ENCODE measurements around the gene CDC45. TPM values are rescaled to one million over a fixed set of nuclear protein-coding genes. Genes with fewer than 3 reads are reported as not detected.
A peak's percentile ranks its signal among the peaks of the same experiment; 100 is the strongest.

Gene CDC45
- total and polyA plus RNA-seq, 2 of the 13 experiments (the other 11 are each of a cell fraction or from before 2014, with no cell fraction given) = 14.4 to 36.3 TPM

DNA sequence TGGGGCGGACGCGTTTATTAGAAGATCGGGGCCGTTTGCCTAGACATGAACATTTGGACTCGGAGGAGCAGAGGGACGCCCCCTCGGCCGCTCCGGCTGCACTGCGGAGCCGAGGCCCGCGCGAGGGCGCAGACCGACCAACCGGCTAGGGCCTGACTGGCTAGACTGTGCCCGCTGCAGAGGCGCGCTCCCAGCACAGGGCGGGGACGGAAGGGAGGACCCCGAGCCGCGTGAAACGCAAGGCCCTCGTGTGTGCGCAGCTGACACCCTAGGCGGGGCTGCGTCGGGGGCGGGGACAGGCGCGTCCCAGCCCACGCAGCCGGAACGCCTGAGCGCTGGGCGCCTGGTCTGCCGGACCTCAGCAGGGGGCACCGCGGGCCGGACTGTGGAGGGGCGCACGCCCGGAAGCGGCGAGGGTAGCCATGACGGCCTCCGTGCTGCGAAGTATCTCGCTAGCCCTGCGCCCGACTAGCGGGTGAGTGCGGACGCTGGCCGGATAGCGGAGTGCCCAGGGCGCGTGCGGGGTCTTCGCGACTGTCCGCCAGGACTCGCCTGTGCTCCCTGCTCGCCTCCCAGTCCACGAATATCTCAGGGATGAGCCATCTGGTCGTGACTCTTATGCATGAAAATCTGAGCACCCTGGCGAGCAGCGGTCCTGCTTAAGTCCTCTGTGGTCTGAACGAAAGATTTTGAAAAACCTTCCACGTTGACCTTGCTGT, 47.4 kb upstream of the CDC45 start, which contains the start of gene MRPL40 (continued):
- TF ChIP-seq SP5 (CRISPR knock-in tag; IDR thresholded peaks at IDR 0.05; ENCODE audit: borderline replicate concordance, low read depth) = peak; percentile 95
- TF ChIP-seq, protein P1, sequence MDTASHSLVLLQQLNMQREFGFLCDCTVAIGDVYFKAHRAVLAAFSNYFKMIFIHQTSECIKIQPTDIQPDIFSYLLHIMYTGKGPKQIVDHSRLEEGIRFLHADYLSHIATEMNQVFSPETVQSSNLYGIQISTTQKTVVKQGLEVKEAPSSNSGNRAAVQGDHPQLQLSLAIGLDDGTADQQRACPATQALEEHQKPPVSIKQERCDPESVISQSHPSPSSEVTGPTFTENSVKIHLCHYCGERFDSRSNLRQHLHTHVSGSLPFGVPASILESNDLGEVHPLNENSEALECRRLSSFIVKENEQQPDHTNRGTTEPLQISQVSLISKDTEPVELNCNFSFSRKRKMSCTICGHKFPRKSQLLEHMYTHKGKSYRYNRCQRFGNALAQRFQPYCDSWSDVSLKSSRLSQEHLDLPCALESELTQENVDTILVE (CRISPR knock-in tag; IDR thresholded peaks at IDR 0.05) = peak; percentile 97; the same call in 1 of the 2 replicates
- TF ChIP-seq JUND (CRISPR knock-in tag; IDR thresholded peaks at IDR 0.05) = peak; percentile 92
- peak; percentile 94 for TF ChIP-seq TMF1 (CRISPR knock-in tag; IDR thresholded peaks at IDR 0.05; ENCODE audit: low read depth)
- TF ChIP-seq, protein P2, sequence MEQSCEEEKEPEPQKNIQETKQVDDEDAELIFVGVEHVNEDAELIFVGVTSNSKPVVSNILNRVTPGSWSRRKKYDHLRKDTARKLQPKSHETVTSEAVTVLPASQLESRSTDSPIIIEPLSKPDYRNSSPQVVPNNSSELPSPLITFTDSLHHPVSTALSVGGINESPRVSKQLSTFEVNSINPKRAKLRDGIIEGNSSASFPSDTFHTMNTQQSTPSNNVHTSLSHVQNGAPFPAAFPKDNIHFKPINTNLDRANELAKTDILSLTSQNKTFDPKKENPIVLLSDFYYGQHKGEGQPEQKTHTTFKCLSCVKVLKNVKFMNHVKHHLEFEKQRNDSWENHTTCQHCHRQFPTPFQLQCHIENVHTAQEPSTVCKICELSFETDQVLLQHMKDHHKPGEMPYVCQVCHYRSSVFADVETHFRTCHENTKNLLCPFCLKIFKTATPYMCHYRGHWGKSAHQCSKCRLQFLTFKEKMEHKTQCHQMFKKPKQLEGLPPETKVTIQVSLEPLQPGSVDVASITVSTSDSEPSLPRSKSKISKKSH (CRISPR knock-in tag; IDR thresholded peaks at IDR 0.05; ENCODE audit: borderline replicate concordance) = peak; percentile 88; the same call in 1 of the 2 replicates
- 0 out of 2 replicates have a peak, but pooled peaks have one; percentile 11 for TF ChIP-seq SOX13 (IDR thresholded peaks at IDR 0.05)
- peak in 1 of 2 experiments; percentile 79; a peak in 2 of 4 replicates for TF ChIP-seq SOX13 (CRISPR knock-in tag; conservative IDR thresholded peaks at IDR 0.05 in 1 of 2, IDR thresholded peaks at IDR 0.05 in 1 of 2)
- TF ChIP-seq ATF7 (IDR thresholded peaks at IDR 0.05) = no peak
- peak; percentile 30; the same call in 1 of the 2 replicates for TF ChIP-seq ATF7 (CRISPR knock-in tag; IDR thresholded peaks at IDR 0.05)
- TF ChIP-seq AKAP8 (CRISPR knock-in tag; IDR thresholded peaks at IDR 0.05) = peak; percentile 92; the same call in 1 of the 2 replicates
- TF ChIP-seq ZFP36L2 (CRISPR knock-in tag; IDR thresholded peaks at IDR 0.05) = peak; percentile 73; the same call in 1 of the 2 replicates
- TF ChIP-seq NR3C1 (CRISPR knock-in tag; IDR thresholded peaks at IDR 0.05) = no peak
- TF ChIP-seq, protein P3, sequence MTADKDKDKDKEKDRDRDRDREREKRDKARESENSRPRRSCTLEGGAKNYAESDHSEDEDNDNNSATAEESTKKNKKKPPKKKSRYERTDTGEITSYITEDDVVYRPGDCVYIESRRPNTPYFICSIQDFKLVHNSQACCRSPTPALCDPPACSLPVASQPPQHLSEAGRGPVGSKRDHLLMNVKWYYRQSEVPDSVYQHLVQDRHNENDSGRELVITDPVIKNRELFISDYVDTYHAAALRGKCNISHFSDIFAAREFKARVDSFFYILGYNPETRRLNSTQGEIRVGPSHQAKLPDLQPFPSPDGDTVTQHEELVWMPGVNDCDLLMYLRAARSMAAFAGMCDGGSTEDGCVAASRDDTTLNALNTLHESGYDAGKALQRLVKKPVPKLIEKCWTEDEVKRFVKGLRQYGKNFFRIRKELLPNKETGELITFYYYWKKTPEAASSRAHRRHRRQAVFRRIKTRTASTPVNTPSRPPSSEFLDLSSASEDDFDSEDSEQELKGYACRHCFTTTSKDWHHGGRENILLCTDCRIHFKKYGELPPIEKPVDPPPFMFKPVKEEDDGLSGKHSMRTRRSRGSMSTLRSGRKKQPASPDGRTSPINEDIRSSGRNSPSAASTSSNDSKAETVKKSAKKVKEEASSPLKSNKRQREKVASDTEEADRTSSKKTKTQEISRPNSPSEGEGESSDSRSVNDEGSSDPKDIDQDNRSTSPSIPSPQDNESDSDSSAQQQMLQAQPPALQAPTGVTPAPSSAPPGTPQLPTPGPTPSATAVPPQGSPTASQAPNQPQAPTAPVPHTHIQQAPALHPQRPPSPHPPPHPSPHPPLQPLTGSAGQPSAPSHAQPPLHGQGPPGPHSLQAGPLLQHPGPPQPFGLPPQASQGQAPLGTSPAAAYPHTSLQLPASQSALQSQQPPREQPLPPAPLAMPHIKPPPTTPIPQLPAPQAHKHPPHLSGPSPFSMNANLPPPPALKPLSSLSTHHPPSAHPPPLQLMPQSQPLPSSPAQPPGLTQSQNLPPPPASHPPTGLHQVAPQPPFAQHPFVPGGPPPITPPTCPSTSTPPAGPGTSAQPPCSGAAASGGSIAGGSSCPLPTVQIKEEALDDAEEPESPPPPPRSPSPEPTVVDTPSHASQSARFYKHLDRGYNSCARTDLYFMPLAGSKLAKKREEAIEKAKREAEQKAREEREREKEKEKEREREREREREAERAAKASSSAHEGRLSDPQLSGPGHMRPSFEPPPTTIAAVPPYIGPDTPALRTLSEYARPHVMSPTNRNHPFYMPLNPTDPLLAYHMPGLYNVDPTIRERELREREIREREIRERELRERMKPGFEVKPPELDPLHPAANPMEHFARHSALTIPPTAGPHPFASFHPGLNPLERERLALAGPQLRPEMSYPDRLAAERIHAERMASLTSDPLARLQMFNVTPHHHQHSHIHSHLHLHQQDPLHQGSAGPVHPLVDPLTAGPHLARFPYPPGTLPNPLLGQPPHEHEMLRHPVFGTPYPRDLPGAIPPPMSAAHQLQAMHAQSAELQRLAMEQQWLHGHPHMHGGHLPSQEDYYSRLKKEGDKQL (CRISPR knock-in tag; IDR thresholded peaks at IDR 0.05; ENCODE audit: low read depth) = 0 out of 2 replicates have a peak, but pooled peaks have one; percentile 57
- TF ChIP-seq, protein P4, sequence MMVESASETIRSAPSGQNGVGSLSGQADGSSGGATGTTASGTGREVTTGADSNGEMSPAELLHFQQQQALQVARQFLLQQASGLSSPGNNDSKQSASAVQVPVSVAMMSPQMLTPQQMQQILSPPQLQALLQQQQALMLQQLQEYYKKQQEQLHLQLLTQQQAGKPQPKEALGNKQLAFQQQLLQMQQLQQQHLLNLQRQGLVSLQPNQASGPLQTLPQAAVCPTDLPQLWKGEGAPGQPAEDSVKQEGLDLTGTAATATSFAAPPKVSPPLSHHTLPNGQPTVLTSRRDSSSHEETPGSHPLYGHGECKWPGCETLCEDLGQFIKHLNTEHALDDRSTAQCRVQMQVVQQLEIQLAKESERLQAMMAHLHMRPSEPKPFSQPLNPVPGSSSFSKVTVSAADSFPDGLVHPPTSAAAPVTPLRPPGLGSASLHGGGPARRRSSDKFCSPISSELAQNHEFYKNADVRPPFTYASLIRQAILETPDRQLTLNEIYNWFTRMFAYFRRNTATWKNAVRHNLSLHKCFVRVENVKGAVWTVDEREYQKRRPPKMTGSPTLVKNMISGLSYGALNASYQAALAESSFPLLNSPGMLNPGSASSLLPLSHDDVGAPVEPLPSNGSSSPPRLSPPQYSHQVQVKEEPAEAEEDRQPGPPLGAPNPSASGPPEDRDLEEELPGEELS (CRISPR knock-in tag; IDR thresholded peaks at IDR 0.05) = peak; percentile 71
- TF ChIP-seq ZNF136 (CRISPR knock-in tag; IDR thresholded peaks at IDR 0.05; ENCODE audit: low read depth) = peak; percentile 89

Measured in HepG2 (cell line).